HEK293 (cell line): ENCODE data around the gene RHOJ.

Experiments used
- BCL11B ChIP-seq: fragments of 450-650 bp; formaldehyde crosslinking; IDR thresholded peaks from 2 replicates; pipeline ENCODE4 v1.5.1; 2016; ENCODE audit warnings: low read depth, missing biosample characterization, missing genetic modification characterization
- GLIS1 ChIP-seq: fragments of 450-650 bp; formaldehyde crosslinking; IDR thresholded peaks from 2 replicates; pipeline ENCODE4 v1.5.1; 2016; ENCODE audit warnings: missing biosample characterization, missing genetic modification characterization
- MZF1 ChIP-seq: fragments of 450-650 bp; formaldehyde crosslinking; IDR thresholded peaks from 2 replicates; pipeline ENCODE4 v1.5.1; 2017; ENCODE audit warnings: missing biosample characterization, missing genetic modification characterization, borderline replicate concordance
- REPIN1 ChIP-seq: fragments of 450-650 bp; formaldehyde crosslinking; IDR thresholded peaks from 2 replicates; pipeline ENCODE4 v1.5.1; 2017; ENCODE audit warnings: missing biosample characterization, missing genetic modification characterization, low read depth
- TRIM28 ChIP-seq: IDR thresholded peaks from 2 replicates; pipeline ENCODE4 v1.6.1; 2011; ENCODE audit warnings: low read length, control low read depth, borderline replicate concordance
- ZBTB17 ChIP-seq: fragments of 450-650 bp; formaldehyde crosslinking; IDR thresholded peaks from 2 replicates; pipeline ENCODE4 v1.5.1; 2016; ENCODE audit warnings: missing biosample characterization, missing genetic modification characterization
- ZBTB21 ChIP-seq: fragments of 450-650 bp; formaldehyde crosslinking; IDR thresholded peaks from 2 replicates; pipeline ENCODE4 v1.5.1; 2017; ENCODE audit warnings: missing biosample characterization, missing genetic modification characterization
- ZBTB8A ChIP-seq: fragments of 450-650 bp; formaldehyde crosslinking; IDR thresholded peaks from 2 replicates; pipeline ENCODE4 v1.5.1; 2016; ENCODE audit warnings: missing biosample characterization, missing genetic modification characterization
- ZFP69B ChIP-seq: fragments of 450-650 bp; formaldehyde crosslinking; IDR thresholded peaks from 2 replicates; pipeline ENCODE4 v1.5.1; 2016; ENCODE audit warnings: missing biosample characterization, missing genetic modification characterization
- ZIC2 ChIP-seq: fragments of 450-650 bp; formaldehyde crosslinking; IDR thresholded peaks from 2 replicates; pipeline ENCODE4 v1.5.1; 2016; ENCODE audit warnings: missing biosample characterization, missing genetic modification characterization
- ZNF239 ChIP-seq: fragments of 450-650 bp; formaldehyde crosslinking; IDR thresholded peaks from 2 replicates; pipeline ENCODE4 v1.5.1; 2016; ENCODE audit warnings: missing biosample characterization, missing genetic modification characterization
- ZNF274 ChIP-seq, 2 experiments: fragments of 200-500 bp in 1 of 2; fragments of 450-650 bp in 1 of 2; sonication (Bioruptor generic) in 1 of 2; formaldehyde crosslinking in 1 of 2; IDR thresholded peaks; 2 replicates each; pipeline versions ENCODE4 v1.5.1 to v1.6.1; 2014 to 2016; ENCODE audit warnings: borderline replicate concordance in 1 of 2, inconsistent platforms in 1 of 2, low read length in 1 of 2, missing biosample characterization in 1 of 2, missing genetic modification characterization in 1 of 2
- ZNF335 ChIP-seq: fragments of 450-650 bp; formaldehyde crosslinking; conservative IDR thresholded peaks from 2 replicates; pipeline ENCODE4 v1.5.1; 2016; ENCODE audit warnings: missing biosample characterization, missing genetic modification characterization
- ZNF629 ChIP-seq: fragments of 450-650 bp; formaldehyde crosslinking; IDR thresholded peaks from 2 replicates; pipeline ENCODE4 v1.5.1; 2017; ENCODE audit warnings: missing biosample characterization, missing genetic modification characterization
- ZNF670 ChIP-seq: fragments of 450-650 bp; formaldehyde crosslinking; IDR thresholded peaks from 2 replicates; pipeline ENCODE4 v1.5.1; 2016; ENCODE audit warnings: missing biosample characterization, missing genetic modification characterization, low read depth
- TF ChIP-seq, protein P1 (sequence below): fragments of 450-650 bp; formaldehyde crosslinking; IDR thresholded peaks from 2 replicates; pipeline ENCODE4 v1.5.1; 2017; ENCODE audit warnings: missing biosample characterization, mild to moderate bottlenecking, missing genetic modification characterization, moderate library complexity
- TF ChIP-seq, protein P2 (sequence below): fragments of 450-650 bp; formaldehyde crosslinking; IDR thresholded peaks from 2 replicates; pipeline ENCODE4 v1.5.1; 2016; ENCODE audit warnings: missing biosample characterization, missing genetic modification characterization
- TF ChIP-seq, protein P3 (sequence below): fragments of 450-650 bp; formaldehyde crosslinking; IDR thresholded peaks from 2 replicates; pipeline ENCODE4 v1.5.1; 2017; ENCODE audit warnings: missing biosample characterization, missing genetic modification characterization
- TF ChIP-seq, protein P4 (sequence below): fragments of 450-650 bp; formaldehyde crosslinking; IDR thresholded peaks from 2 replicates; pipeline ENCODE4 v1.5.1; 2016; ENCODE audit warnings: missing biosample characterization, missing genetic modification characterization
- TF ChIP-seq, protein P5 (sequence below): fragments of 450-650 bp; formaldehyde crosslinking; IDR thresholded peaks from 2 replicates; pipeline ENCODE4 v1.5.1; 2016; ENCODE audit warnings: missing biosample characterization, missing genetic modification characterization
- TF ChIP-seq, protein P6 (sequence below): fragments of 450-650 bp; formaldehyde crosslinking; IDR thresholded peaks from 2 replicates; pipeline ENCODE4 v1.5.1; 2016; ENCODE audit warnings: missing biosample characterization, missing genetic modification characterization

The RHOJ gene

DNA sequence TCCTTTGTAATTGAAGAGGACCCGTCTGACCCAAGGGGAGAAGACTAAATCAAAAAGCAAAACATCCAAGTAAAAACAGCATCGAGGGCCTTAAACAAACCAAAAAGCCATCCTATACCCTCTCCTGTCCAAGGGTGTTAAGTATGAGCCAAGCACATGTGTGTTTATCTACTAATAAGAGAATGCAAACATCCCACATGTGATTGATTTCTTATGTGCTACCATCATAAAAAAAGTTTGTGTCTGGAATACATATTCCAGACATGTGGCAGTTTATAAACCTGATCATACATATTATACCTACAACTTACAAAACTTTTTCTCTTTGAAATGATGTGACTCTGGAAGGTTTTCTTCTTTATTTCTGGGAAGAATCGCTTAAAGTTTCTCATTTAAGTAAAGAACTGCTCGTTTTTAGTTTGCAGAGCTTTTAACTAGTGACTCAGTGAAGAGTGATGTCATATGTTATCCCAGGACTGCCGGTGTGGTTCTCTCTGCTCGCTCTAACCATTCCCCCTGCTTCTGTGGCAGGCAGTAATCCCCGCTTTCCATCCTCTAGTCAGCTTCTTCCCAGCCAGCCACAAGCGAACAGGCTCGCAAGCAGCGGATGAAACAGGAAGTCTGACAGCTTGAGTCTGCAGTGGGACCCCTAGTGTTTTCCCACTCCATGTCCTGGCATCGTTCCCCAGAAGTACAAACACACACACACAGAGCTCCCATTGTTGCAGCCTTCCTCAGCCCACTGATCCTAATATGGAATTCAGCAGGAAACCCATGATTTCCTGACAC lies 431 bp upstream of the RHOJ start (continued):
- TF ChIP-seq, protein P1, sequence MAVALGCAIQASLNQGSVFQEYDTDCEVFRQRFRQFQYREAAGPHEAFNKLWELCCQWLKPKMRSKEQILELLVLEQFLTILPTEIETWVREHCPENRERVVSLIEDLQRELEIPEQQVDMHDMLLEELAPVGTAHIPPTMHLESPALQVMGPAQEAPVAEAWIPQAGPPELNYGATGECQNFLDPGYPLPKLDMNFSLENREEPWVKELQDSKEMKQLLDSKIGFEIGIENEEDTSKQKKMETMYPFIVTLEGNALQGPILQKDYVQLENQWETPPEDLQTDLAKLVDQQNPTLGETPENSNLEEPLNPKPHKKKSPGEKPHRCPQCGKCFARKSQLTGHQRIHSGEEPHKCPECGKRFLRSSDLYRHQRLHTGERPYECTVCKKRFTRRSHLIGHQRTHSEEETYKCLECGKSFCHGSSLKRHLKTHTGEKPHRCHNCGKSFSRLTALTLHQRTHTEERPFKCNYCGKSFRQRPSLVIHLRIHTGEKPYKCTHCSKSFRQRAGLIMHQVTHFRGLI (tag by site-specific recombination) = no peak
- peak; percentile 27; the same call in 1 of the 2 replicates for TF ChIP-seq TRIM28
- peak; percentile 27; the same call in 1 of the 2 replicates for TF ChIP-seq ZNF335
- TF ChIP-seq ZFP69B (tag by site-specific recombination) = 0 out of 2 replicates have a peak, but pooled peaks have one; percentile 28
- TF ChIP-seq, protein P2, sequence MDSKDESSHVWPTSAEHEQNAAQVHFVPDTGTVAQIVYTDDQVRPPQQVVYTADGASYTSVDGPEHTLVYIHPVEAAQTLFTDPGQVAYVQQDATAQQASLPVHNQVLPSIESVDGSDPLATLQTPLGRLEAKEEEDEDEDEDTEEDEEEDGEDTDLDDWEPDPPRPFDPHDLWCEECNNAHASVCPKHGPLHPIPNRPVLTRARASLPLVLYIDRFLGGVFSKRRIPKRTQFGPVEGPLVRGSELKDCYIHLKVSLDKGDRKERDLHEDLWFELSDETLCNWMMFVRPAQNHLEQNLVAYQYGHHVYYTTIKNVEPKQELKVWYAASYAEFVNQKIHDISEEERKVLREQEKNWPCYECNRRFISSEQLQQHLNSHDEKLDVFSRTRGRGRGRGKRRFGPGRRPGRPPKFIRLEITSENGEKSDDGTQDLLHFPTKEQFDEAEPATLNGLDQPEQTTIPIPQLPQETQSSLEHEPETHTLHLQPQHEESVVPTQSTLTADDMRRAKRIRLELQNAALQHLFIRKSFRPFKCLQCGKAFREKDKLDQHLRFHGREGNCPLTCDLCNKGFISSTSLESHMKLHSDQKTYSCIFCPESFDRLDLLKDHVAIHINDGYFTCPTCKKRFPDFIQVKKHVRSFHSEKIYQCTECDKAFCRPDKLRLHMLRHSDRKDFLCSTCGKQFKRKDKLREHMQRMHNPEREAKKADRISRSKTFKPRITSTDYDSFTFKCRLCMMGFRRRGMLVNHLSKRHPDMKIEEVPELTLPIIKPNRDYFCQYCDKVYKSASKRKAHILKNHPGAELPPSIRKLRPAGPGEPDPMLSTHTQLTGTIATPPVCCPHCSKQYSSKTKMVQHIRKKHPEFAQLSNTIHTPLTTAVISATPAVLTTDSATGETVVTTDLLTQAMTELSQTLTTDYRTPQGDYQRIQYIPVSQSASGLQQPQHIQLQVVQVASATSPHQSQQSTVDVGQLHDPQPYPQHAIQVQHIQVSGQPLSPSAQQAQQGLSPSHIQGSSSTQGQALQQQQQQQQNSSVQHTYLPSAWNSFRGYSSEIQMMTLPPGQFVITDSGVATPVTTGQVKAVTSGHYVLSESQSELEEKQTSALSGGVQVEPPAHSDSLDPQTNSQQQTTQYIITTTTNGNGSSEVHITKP = peak; percentile 70
- TF ChIP-seq ZBTB17 = peak; percentile 80
- peak; percentile 80 for TF ChIP-seq ZIC2 (tag by site-specific recombination)
- TF ChIP-seq ZNF274 (IDR thresholded peaks at IDR 0.05; ENCODE audit: low read length) = no peak
- no peak for TF ChIP-seq ZNF274 (tag by site-specific recombination; IDR thresholded peaks at IDR 0.05; ENCODE audit: borderline replicate concordance)
- TF ChIP-seq, protein P3, sequence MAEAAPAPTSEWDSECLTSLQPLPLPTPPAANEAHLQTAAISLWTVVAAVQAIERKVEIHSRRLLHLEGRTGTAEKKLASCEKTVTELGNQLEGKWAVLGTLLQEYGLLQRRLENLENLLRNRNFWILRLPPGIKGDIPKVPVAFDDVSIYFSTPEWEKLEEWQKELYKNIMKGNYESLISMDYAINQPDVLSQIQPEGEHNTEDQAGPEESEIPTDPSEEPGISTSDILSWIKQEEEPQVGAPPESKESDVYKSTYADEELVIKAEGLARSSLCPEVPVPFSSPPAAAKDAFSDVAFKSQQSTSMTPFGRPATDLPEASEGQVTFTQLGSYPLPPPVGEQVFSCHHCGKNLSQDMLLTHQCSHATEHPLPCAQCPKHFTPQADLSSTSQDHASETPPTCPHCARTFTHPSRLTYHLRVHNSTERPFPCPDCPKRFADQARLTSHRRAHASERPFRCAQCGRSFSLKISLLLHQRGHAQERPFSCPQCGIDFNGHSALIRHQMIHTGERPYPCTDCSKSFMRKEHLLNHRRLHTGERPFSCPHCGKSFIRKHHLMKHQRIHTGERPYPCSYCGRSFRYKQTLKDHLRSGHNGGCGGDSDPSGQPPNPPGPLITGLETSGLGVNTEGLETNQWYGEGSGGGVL (tag by site-specific recombination) = 0 out of 2 replicates have a peak, but pooled peaks have one; percentile 14
- no peak for TF ChIP-seq ZBTB8A
- TF ChIP-seq MZF1 (tag by site-specific recombination) = peak; percentile 78; the same call in 1 of the 2 replicates
- peak; percentile 81 for TF ChIP-seq ZBTB21
- no peak for TF ChIP-seq ZNF239
- peak; percentile 80 for TF ChIP-seq ZNF629 (tag by site-specific recombination)
- TF ChIP-seq, protein P4, sequence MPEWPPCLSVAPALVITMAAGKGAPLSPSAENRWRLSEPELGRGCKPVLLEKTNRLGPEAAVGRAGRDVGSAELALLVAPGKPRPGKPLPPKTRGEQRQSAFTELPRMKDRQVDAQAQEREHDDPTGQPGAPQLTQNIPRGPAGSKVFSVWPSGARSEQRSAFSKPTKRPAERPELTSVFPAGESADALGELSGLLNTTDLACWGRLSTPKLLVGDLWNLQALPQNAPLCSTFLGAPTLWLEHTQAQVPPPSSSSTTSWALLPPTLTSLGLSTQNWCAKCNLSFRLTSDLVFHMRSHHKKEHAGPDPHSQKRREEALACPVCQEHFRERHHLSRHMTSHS (tag by site-specific recombination) = no peak
- TF ChIP-seq BCL11B (tag by site-specific recombination) = no peak
- no peak for TF ChIP-seq REPIN1 (tag by site-specific recombination)
- TF ChIP-seq, protein P5, sequence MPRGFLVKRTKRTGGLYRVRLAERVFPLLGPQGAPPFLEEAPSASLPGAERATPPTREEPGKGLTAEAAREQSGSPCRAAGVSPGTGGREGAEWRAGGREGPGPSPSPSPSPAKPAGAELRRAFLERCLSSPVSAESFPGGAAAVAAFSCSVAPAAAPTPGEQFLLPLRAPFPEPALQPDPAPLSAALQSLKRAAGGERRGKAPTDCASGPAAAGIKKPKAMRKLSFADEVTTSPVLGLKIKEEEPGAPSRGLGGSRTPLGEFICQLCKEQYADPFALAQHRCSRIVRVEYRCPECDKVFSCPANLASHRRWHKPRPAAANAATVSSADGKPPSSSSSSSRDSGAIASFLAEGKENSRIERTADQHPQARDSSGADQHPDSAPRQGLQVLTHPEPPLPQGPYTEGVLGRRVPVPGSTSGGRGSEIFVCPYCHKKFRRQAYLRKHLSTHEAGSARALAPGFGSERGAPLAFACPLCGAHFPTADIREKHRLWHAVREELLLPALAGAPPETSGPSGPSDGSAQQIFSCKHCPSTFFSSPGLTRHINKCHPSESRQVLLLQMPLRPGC (tag by site-specific recombination) = no peak
- TF ChIP-seq, protein P6, sequence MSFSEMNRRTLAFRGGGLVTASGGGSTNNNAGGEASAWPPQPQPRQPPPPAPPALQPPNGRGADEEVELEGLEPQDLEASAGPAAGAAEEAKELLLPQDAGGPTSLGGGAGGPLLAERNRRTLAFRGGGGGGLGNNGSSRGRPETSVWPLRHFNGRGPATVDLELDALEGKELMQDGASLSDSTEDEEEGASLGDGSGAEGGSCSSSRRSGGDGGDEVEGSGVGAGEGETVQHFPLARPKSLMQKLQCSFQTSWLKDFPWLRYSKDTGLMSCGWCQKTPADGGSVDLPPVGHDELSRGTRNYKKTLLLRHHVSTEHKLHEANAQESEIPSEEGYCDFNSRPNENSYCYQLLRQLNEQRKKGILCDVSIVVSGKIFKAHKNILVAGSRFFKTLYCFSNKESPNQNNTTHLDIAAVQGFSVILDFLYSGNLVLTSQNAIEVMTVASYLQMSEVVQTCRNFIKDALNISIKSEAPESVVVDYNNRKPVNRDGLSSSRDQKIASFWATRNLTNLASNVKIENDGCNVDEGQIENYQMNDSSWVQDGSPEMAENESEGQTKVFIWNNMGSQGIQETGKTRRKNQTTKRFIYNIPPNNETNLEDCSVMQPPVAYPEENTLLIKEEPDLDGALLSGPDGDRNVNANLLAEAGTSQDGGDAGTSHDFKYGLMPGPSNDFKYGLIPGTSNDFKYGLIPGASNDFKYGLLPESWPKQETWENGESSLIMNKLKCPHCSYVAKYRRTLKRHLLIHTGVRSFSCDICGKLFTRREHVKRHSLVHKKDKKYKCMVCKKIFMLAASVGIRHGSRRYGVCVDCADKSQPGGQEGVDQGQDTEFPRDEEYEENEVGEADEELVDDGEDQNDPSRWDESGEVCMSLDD (tag by site-specific recombination) = no peak
- TF ChIP-seq ZNF670 (tag by site-specific recombination) = no peak
- 0 out of 2 replicates have a peak, but pooled peaks have one; percentile 15 for TF ChIP-seq GLIS1 (tag by site-specific recombination)
